ENCODE data around the gene SLC12A8. TPM values are rescaled to one million over a fixed set of nuclear protein-coding genes. Genes with fewer than 3 reads are reported as not detected.

Gene SLC12A8
- total RNA-seq, 1 experiment from 2014 or later, result 13.0 TPM

GRCh38 chr3:125032683-125033082 is 179.9 kb downstream of the SLC12A8 start:
- Mint-ChIP-seq H3K9me3 (ENCODE audit: unreplicated experiment) (no peaks in the 10 kb centered on the region), H3K36me3 (ENCODE audit: insufficient read depth, unreplicated experiment) (peaks cover 4% of the 10 kb centered on the region), H3K27me3 (ENCODE audit: insufficient read depth, unreplicated experiment) (no peaks in the 10 kb centered on the region), H3K27ac (ENCODE audit: low read depth, unreplicated experiment) (no peak overlapping the region), H3K4me3 (ENCODE audit: unreplicated experiment) (no peak overlapping the region), H3K4me1 (ENCODE audit: insufficient read depth, unreplicated experiment) (no peaks in the 10 kb centered on the region)
- no peak for TF ChIP-seq CTCF (IDR thresholded peaks at IDR 0.05; ENCODE audit: unreplicated experiment)
- intact Hi-C loops (cut with micrococcal nuclease), result no loop called here
- ChIA-PET CTCF (interaction anchor here (0.7 kb wide), 1 partner anchor 1070 kb away, joined by 3 read pairs; no protein-coding TSS in a partner anchor), POLR2A (interaction anchor here (0.7 to 1.3 kb wide), 2 partner anchors 9 to 12 kb away, joined by 3 read pairs; no protein-coding TSS in a partner anchor)
- no peak for DNase-seq (ENCODE audit: unreplicated experiment)
- BruUV-seq (replicated peaks), result no TSS peak

Small RNA genes lying within 50 kb of the gene (microRNA-seq; reads per million reads assigned to microRNA genes)
- gene MIR5092, result 0.66 reads per million

Other genes with a start within 250 kb of the SLC12A8 start
- 8.6 and 10.3 TPM in 2 replicates for gene HEG1, start 156.8 kb downstream of the SLC12A8 start, total RNA-seq (2022)
- 35.2 and 37.2 TPM in 2 replicates for gene ZNF148, start 162.6 kb upstream of the SLC12A8 start, total RNA-seq (2022)